Measurements from ENCODE around the gene EPB41L2.

The EPB41L2 gene

DNA sequence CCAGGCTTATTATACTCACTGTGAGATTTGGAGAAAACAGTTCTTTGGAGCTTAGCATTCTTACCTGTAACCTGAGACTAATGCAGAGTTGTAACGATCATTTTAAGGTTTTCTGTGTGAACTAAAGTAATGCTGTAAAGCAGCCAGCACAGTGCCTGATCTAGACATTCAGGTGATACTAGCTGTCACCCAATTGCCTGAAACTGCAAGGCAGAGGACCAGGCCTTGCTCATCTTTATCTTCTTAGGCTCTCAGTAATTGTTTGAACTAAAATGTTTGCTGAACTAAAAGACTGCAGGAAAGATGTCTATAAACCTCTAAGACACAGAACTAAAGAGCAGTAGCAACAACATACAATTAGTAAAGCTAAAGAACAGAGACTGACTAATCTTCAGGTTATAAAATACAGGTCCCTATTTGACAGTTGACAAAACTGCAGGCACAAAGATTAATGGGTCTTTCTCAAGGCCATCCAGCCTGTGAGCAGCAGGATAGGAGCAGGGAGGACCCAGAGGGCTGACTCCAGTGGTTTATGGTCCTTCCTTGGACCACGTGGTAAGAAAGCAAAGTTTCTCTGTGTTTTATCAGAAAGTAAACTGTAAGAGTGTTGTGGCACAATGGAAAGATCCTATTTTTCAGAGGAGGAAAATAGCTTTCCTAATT lies 204.4 kb downstream of the EPB41L2 start:
- TF ChIP-seq, protein P1, sequence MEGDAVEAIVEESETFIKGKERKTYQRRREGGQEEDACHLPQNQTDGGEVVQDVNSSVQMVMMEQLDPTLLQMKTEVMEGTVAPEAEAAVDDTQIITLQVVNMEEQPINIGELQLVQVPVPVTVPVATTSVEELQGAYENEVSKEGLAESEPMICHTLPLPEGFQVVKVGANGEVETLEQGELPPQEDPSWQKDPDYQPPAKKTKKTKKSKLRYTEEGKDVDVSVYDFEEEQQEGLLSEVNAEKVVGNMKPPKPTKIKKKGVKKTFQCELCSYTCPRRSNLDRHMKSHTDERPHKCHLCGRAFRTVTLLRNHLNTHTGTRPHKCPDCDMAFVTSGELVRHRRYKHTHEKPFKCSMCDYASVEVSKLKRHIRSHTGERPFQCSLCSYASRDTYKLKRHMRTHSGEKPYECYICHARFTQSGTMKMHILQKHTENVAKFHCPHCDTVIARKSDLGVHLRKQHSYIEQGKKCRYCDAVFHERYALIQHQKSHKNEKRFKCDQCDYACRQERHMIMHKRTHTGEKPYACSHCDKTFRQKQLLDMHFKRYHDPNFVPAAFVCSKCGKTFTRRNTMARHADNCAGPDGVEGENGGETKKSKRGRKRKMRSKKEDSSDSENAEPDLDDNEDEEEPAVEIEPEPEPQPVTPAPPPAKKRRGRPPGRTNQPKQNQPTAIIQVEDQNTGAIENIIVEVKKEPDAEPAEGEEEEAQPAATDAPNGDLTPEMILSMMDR (IDR thresholded peaks at IDR 0.05), result no peak

- TF ChIP-seq, protein P1 (IDR thresholded peaks at IDR 0.05), result no peak
Observed at GRCh38 chr6:130858054-130858453, 205.0 kb downstream of the EPB41L2 start.

DNA sequence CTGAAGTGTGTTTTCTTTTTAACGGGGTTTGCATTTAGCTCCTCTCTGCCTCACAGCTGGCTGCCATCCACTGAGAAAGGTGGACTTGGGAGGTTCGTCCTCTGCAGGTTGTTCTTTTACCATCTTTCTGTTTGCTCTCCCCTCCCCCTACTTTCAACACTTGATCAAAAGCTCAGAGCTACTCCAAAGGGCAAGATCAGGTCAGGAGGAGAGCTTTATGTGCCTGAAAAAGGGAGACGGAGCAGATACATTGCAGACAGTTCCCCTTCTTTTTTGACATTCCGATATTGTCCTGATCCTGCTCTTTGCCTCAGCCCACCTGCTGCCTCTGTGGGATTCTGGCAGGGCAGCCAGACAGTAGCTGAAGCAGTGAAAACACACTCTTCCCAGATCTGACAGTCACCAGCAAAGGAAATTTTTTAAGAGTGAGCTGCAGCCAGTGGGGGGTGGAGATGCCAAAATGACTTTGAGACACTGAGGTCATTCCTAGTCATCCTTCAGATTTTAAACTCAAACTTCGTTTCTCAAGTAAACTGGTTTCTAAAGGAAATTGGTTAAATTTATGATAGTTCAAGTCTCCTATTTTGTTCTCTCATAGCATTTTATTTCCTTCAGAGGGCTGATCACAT lies 209.4 kb downstream of the EPB41L2 start:
- TF ChIP-seq, protein P1 (IDR thresholded peaks at IDR 0.05), result no peak

DNA sequence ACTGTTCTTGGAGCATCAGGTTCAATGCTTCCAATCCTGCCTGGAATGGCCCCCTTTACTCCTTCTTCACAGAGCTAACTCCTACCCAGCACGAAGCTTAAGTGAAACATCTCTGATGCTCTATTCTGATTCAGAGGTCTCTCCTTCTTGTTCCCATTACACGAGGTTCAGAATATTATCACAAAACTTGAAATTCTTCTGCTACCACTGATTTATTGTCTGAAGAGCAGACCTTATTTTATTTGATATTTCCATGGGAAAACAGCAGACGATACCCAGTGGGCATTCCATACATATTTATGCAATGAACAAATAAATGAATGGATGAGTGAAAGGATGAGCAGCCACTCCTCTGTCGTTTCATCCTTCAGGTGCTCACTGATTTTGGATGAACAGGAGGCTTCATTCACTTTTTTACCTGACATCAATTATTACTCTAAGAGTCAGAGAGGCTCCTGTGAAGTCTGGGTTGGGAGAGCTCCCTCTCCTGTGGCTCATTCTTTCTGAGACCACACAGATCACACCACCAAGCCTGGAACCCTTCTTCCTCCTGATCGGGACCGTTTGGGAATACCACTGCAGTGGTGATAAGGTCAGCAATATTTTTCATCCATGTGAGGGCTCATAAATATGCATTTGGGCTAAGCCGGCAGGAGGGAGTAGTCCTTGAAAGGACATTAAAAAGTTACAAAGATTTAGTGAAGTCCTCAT lies 210.0 kb downstream of the EPB41L2 start:
- TF ChIP-seq, protein P1 (IDR thresholded peaks at IDR 0.05), result no peak

DNA sequence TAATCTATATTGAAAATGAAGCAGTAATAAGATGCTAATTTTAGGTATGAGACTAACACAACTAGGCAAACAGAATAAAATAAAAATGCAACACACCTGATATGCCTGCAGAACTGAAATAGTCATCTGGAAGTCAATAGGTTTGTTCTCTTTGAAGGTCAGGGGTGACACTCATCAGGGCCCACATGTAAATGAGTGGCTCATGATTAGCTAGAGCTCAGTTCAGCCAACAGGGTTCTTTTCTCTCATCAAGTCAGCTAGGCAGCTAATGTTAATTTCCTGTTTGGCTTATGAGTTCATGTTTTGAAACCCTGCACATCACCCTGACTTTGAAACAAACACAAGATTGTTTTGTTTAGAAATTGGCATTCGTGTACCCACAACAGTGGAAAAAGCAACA lies 212.0 kb downstream of the EPB41L2 start:
- TF ChIP-seq, protein P1 (IDR thresholded peaks at IDR 0.05), result no peak

- TF ChIP-seq, protein P1 (IDR thresholded peaks at IDR 0.05), result no peak
Observed at GRCh38 chr6:130849594-130849993, 213.5 kb downstream of the EPB41L2 start.

- TF ChIP-seq, protein P1 (IDR thresholded peaks at IDR 0.05), result no peak
Observed at GRCh38 chr6:130848945-130849344, 214.1 kb downstream of the EPB41L2 start.
